Activated CD8-positive, alpha-beta memory T cell treated with anti-CD3 and anti-CD28 coated beads, Interleukin-2, amount 50 U/mL, for 4 hours (primary cell): Measurements from ENCODE around the gene IL16.
"Not testable (repeated sequence)": the region's sequence is repeated elsewhere in the genome, so short reads cannot be mapped to it uniquely, and the experiment has no call there.

Experiments used
- DNase-seq: peaks from one replicate; pipeline ENCODE4 v3.0.0-alpha.2; 2020

IL16 gene

GRCh38 chr15:81343371-81343770, 146.7 kb downstream of the IL16 start:
- no peak for DNase-seq

- no peak for DNase-seq
These were observed 149.9 kb downstream of the IL16 start for GRCh38 chr15:81346611-81347010.

- no peak for DNase-seq
These were observed 151.2 kb downstream of the IL16 start for GRCh38 chr15:81347910-81348309.

GRCh38 chr15:81348691-81349090, 152.0 kb downstream of the IL16 start:
- not testable (repeated sequence) for DNase-seq

- DNase-seq = no peak
These were observed 152.6 kb downstream of the IL16 start for GRCh38 chr15:81349271-81349670.

- DNase-seq = no peak
These were observed 155.0 kb downstream of the IL16 start for GRCh38 chr15:81351651-81352050.

GRCh38 chr15:81356252-81356651, 159.6 kb downstream of the IL16 start:
- no peak for DNase-seq

GRCh38 chr15:81357180-81357686, 160.6 kb downstream of the IL16 start:
- DNase-seq = no peak

GRCh38 chr15:81358248-81358647, 161.6 kb downstream of the IL16 start:
- no peak for DNase-seq

- no peak for DNase-seq
These were observed 163.8 kb downstream of the IL16 start for GRCh38 chr15:81360491-81360890.

GRCh38 chr15:81361891-81362290, 165.2 kb downstream of the IL16 start:
- DNase-seq = no peak

GRCh38 chr15:81362790-81363189, 166.1 kb downstream of the IL16 start:
- no peak for DNase-seq

GRCh38 chr15:81363276-81363675, 166.6 kb downstream of the IL16 start:
- no peak for DNase-seq
